ENCODE measurements around the gene SPATA3. TPM values are rescaled to one million over a fixed set of nuclear protein-coding genes. Genes with fewer than 3 reads are reported as not detected.

The SPATA3 gene
- total RNA-seq, 1 experiment from 2014 or later = not detected

- Mint-ChIP-seq H3K4me1 (ENCODE audit: low read depth, unreplicated experiment) (no peaks in the 10 kb centered on the region), H3K4me3 (ENCODE audit: unreplicated experiment) (no peak overlapping the region), H3K27me3 (ENCODE audit: insufficient read depth, unreplicated experiment) (no peaks in the 10 kb centered on the region), H3K27ac (ENCODE audit: unreplicated experiment) (no peak overlapping the region), H3K9me3 (ENCODE audit: unreplicated experiment) (no peaks in the 10 kb centered on the region), H3K36me3 (ENCODE audit: insufficient read depth, unreplicated experiment) (no peaks in the 10 kb centered on the region)
- H3K4me3 ChIP-seq (ENCODE audit: low read depth, low read length) = no peak overlapping the region
- intact Hi-C loops (cut with micrococcal nuclease; ENCODE audit: unreplicated experiment) = no loop called here
- no peaks in the 10 kb centered on the region for H3K36me3 ChIP-seq (ENCODE audit: control insufficient read depth, insufficient read depth, low read length)
- ChIA-PET CTCF (no interaction called here), POLR2A (no interaction called here)
- BruUV-seq (replicated peaks) = no TSS peak
- no peak for DNase-seq
- no peaks in the 10 kb centered on the region for H3K27me3 ChIP-seq (replicated peaks; ENCODE audit: control insufficient read depth, insufficient read depth, low read length)
- no peaks in the 10 kb centered on the region for H3K9me3 ChIP-seq
- no peak for TF ChIP-seq CTCF (IDR thresholded peaks at IDR 0.05; ENCODE audit: insufficient read depth in 1 of 2, low read depth in 1 of 2, low read length in 1 of 2, severe bottlenecking in 1 of 2, unreplicated experiment in 1 of 2)
- no peaks in the 10 kb centered on the region for H3K4me1 ChIP-seq
These were observed 44.5 kb upstream of the SPATA3 start for GRCh38 chr2:230951396-230951795.

- ChIA-PET CTCF (interaction anchor here (0.6 kb wide), 1 partner anchor 127 kb away, joined by 5 read pairs; no protein-coding TSS in a partner anchor), POLR2A (no interaction called here)
- intact Hi-C loops (cut with micrococcal nuclease; ENCODE audit: unreplicated experiment) = no loop called here
- no peak for DNase-seq
- H3K9me3 Mint-ChIP-seq (ENCODE audit: unreplicated experiment) = no peaks in the 10 kb centered on the region
- no TSS peak for BruUV-seq (replicated peaks)
- TF ChIP-seq CTCF (IDR thresholded peaks at IDR 0.05; ENCODE audit: insufficient read depth in 1 of 2, low read depth in 1 of 2, low read length in 1 of 2, severe bottlenecking in 1 of 2, unreplicated experiment in 1 of 2) = no peak
- no peak overlapping the region for H3K27ac Mint-ChIP-seq (ENCODE audit: unreplicated experiment)
- H3K4me1 ChIP-seq = 0 out of 2 replicates have a peak, but pooled peaks cover 6% of the 10 kb centered on the region
- no peak overlapping the region for H3K4me3 ChIP-seq (ENCODE audit: low read depth, low read length)
- no peaks in the 10 kb centered on the region for H3K27me3 Mint-ChIP-seq (ENCODE audit: insufficient read depth, unreplicated experiment)
- H3K4me3 Mint-ChIP-seq (ENCODE audit: unreplicated experiment) = no peak overlapping the region
- H3K36me3 Mint-ChIP-seq (ENCODE audit: insufficient read depth, unreplicated experiment) = peaks cover 5% of the 10 kb centered on the region
- H3K4me1 Mint-ChIP-seq (ENCODE audit: low read depth, unreplicated experiment) = no peaks in the 10 kb centered on the region
- no peaks in the 10 kb centered on the region for H3K9me3 ChIP-seq
- H3K27me3 ChIP-seq (replicated peaks; ENCODE audit: control insufficient read depth, insufficient read depth, low read length) = no peaks in the 10 kb centered on the region
- H3K36me3 ChIP-seq (ENCODE audit: control insufficient read depth, insufficient read depth, low read length) = no peaks in the 10 kb centered on the region
These were observed 43.5 kb upstream of the SPATA3 start for GRCh38 chr2:230952226-230952956.

GRCh38 chr2:230953845-230954244 lies 42.1 kb upstream of the SPATA3 start:
- no peak overlapping the region for H3K4me3 ChIP-seq (ENCODE audit: low read depth, low read length)
- BruUV-seq (replicated peaks) = no TSS peak
- peaks cover 4% of the 10 kb centered on the region for H3K4me1 Mint-ChIP-seq (ENCODE audit: low read depth, unreplicated experiment)
- ChIA-PET POLR2A (no interaction called here), CTCF (no interaction called here)
- H3K36me3 ChIP-seq (ENCODE audit: control insufficient read depth, insufficient read depth, low read length) = no peaks in the 10 kb centered on the region
- H3K9me3 ChIP-seq = no peaks in the 10 kb centered on the region
- H3K4me1 ChIP-seq = 0 out of 2 replicates have a peak, but pooled peaks cover 6% of the 10 kb centered on the region
- H3K36me3 Mint-ChIP-seq (ENCODE audit: insufficient read depth, unreplicated experiment) = peaks cover 5% of the 10 kb centered on the region
- intact Hi-C loops (cut with micrococcal nuclease; ENCODE audit: unreplicated experiment) = no loop called here
- no peaks in the 10 kb centered on the region for H3K9me3 Mint-ChIP-seq (ENCODE audit: unreplicated experiment)
- H3K27me3 ChIP-seq (replicated peaks; ENCODE audit: control insufficient read depth, insufficient read depth, low read length) = no peaks in the 10 kb centered on the region
- H3K4me3 Mint-ChIP-seq (ENCODE audit: unreplicated experiment) = no peak overlapping the region
- no peak for TF ChIP-seq CTCF (IDR thresholded peaks at IDR 0.05; ENCODE audit: insufficient read depth in 1 of 2, low read depth in 1 of 2, low read length in 1 of 2, severe bottlenecking in 1 of 2, unreplicated experiment in 1 of 2)
- no peak for DNase-seq
- no peak overlapping the region for H3K27ac Mint-ChIP-seq (ENCODE audit: unreplicated experiment)
- no peaks in the 10 kb centered on the region for H3K27me3 Mint-ChIP-seq (ENCODE audit: insufficient read depth, unreplicated experiment)

All from Caco-2 (cell line).